Esophagus squamous epithelium (tissue), 5 donors: ENCODE data around the gene AP1S3. TPM values are rescaled to one million over a fixed set of nuclear protein-coding genes. Genes with fewer than 3 reads are reported as not detected.
"Not testable (repeated sequence)": the region's sequence is repeated elsewhere in the genome, so short reads cannot be mapped to it uniquely, and the experiment has no call there.

Source experiments
- DNase-seq: peaks from one replicate; lab custom pipeline; 2025; lab: John Stamatoyannopoulos, UW
- H3K27ac ChIP-seq, 4 donors: fragments of 200-600 bp; sonication (generic); one replicate each; pipeline ENCODE4 v1.5.1; 2016 to 2019; ENCODE audit warnings: mild to moderate bottlenecking in 1 of 4
- H3K27me3 ChIP-seq, 4 donors: fragments of 200-600 bp; sonication (generic); 1 replicate in 3 of 4; 2 replicates in 1 of 4; pipeline versions ENCODE4 v1.5.1 to v1.6.0; 2017 to 2021; ENCODE audit warnings: antibody characterized with exemption in 1 of 4
- H3K36me3 ChIP-seq, 3 donors: fragments of 200-600 bp; sonication (generic); one replicate each; pipeline ENCODE4 v1.5.1; 2016 to 2019
- H3K4me1 ChIP-seq, 3 donors: fragments of 200-600 bp; sonication (generic); one replicate each; pipeline ENCODE4 v1.5.1; 2017 to 2019
- H3K4me3 ChIP-seq, 4 donors: fragments of 200-600 bp; sonication (generic); 1 replicate in 3 of 4; 2 replicates in 1 of 4; pipeline ENCODE4 v1.5.1; 2016 to 2019; ENCODE audit warnings: mild to moderate bottlenecking in 2 of 4, moderate library complexity in 1 of 4
- H3K9me3 ChIP-seq, 3 donors: fragments of 200-600 bp; sonication (generic); one replicate each; pipeline ENCODE4 v1.5.1; 2016 to 2019
- POLR2A ChIP-seq, 4 donors: fragments of 450-650 bp; IDR thresholded peaks; one replicate each; pipeline ENCODE4 v1.6.1; 2017; ENCODE audit warnings: antibody characterized with exemption in 4 of 4, mild to moderate bottlenecking in 4 of 4, moderate library complexity in 3 of 4
- WGBS, 2 donors: methylation state at CpG; one replicate each; pipeline ENCODE4 v1.1.5; 2018; 5-methylcytosine and 5-hydroxymethylcytosine counted together
- intact Hi-C: fragments of 100-400 bp; cut with DNase I; formaldehyde crosslinking; loops from one replicate; pipeline ENCODE4 v1.15.0; 2022
- total RNA-seq, 4 donors: library from RNA; depleted of rRNA; stranded (reverse); fragments of >200 nt; gene quantifications; one replicate each; pipeline ENCODE4 v1.1.0, GENCODE V29; 2016
- TF ChIP-seq, protein P1 (sequence below), 6 experiments: fragments of 450-650 bp in 4 of 6; fragments of 200-600 bp in 2 of 6; sonication (generic) in 2 of 6; IDR thresholded peaks; one replicate each; pipeline ENCODE4 v1.5.1; 2016 to 2019; ENCODE audit warnings: antibody characterized with exemption in 6 of 6, mild to moderate bottlenecking in 4 of 6, moderate library complexity in 4 of 6
- donor health status: DM: yes; HTN: yes; CAD: no.

AP1S3 gene
- total RNA-seq, 4 donors from 2014 or later: 11.3 to 27.4 (median 15.6) TPM

GRCh38 chr2:223789423-223789822 lies 48.0 kb downstream of the AP1S3 start:
- intact Hi-C loops: no loop called here
- TF ChIP-seq, protein P1, sequence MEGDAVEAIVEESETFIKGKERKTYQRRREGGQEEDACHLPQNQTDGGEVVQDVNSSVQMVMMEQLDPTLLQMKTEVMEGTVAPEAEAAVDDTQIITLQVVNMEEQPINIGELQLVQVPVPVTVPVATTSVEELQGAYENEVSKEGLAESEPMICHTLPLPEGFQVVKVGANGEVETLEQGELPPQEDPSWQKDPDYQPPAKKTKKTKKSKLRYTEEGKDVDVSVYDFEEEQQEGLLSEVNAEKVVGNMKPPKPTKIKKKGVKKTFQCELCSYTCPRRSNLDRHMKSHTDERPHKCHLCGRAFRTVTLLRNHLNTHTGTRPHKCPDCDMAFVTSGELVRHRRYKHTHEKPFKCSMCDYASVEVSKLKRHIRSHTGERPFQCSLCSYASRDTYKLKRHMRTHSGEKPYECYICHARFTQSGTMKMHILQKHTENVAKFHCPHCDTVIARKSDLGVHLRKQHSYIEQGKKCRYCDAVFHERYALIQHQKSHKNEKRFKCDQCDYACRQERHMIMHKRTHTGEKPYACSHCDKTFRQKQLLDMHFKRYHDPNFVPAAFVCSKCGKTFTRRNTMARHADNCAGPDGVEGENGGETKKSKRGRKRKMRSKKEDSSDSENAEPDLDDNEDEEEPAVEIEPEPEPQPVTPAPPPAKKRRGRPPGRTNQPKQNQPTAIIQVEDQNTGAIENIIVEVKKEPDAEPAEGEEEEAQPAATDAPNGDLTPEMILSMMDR (IDR thresholded peaks at IDR 0.05): no peak
- TF ChIP-seq POLR2A (IDR thresholded peaks at IDR 0.05): no peak
- DNase-seq: no peak
- 96 to 97% methylated on average over 5 to 6 of the region's 6 CpGs for WGBS, 2 donors
- Histone ChIP-seq H3K4me3 (no peak overlapping the region), H3K36me3 (no peaks in the 10 kb centered on the region), H3K27me3 (no peaks in the 10 kb centered on the region), H3K27ac (no peak overlapping the region), H3K9me3 (no peaks in the 10 kb centered on the region), H3K4me1 (no peaks in the 10 kb centered on the region)

DNA sequence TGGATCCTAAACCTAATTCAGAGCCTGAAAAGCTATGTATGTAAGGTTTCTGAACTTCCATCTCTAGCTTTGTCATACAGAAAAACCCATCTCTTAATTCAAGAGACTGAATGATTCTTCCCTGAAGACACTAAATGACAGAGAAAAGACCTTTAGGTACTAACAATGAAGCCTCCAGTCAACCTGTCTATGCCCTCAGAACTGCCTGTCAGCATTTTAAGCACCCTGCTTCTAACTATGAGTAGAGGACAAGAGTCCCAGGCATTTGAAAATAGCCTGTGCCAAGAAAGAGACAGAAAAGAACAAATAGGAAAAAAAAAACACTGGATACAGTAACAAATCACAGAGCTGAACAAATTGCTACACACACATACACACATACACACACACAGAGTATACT lies 48.6 kb downstream of the AP1S3 start:
- TF ChIP-seq, protein P1 (IDR thresholded peaks at IDR 0.05): no peak
- TF ChIP-seq POLR2A (IDR thresholded peaks at IDR 0.05): no peak
- intact Hi-C loops: no loop called here

GRCh38 chr2:223788106-223788505 lies 49.3 kb downstream of the AP1S3 start:
- H3K9me3 ChIP-seq, intact Hi-C loops, H3K27ac ChIP-seq, H3K36me3 ChIP-seq, H3K4me1 ChIP-seq, H3K4me3 ChIP-seq, DNase-seq, H3K27me3 ChIP-seq: not testable (repeated sequence)
- 57 to 93% methylated on average over 1 to 5 of the region's 10 CpGs for WGBS, 2 donors

More for the DNA sequence above, 48.6 kb downstream of the AP1S3 start:
- Histone ChIP-seq H3K27me3 (no peaks in the 10 kb centered on the region), H3K4me1 (no peaks in the 10 kb centered on the region), H3K4me3 (no peak overlapping the region), H3K36me3 (no peaks in the 10 kb centered on the region), H3K9me3 (no peaks in the 10 kb centered on the region), H3K27ac (no peak overlapping the region)
- no peak for DNase-seq

- Histone ChIP-seq H3K4me1 (no peaks in the 10 kb centered on the region), H3K36me3 (no peaks in the 10 kb centered on the region), H3K4me3 (no peak overlapping the region), H3K9me3 (no peaks in the 10 kb centered on the region), H3K27ac (no peak overlapping the region), H3K27me3 (no peaks in the 10 kb centered on the region)
- no peak for TF ChIP-seq POLR2A (IDR thresholded peaks at IDR 0.05)
- TF ChIP-seq, protein P1 (IDR thresholded peaks at IDR 0.05): no peak
- no peak for DNase-seq
- WGBS, 2 donors: 79 to 84% methylated on average over 2 of the region's 2 CpGs
- intact Hi-C loops: no loop called here
These were observed 50.0 kb downstream of the AP1S3 start for GRCh38 chr2:223787358-223787757.

- intact Hi-C loops: no loop called here
- Histone ChIP-seq H3K27me3 (no peaks in the 10 kb centered on the region), H3K36me3 (no peaks in the 10 kb centered on the region), H3K9me3 (no peaks in the 10 kb centered on the region), H3K4me1 (no peaks in the 10 kb centered on the region), H3K27ac (no peak overlapping the region), H3K4me3 (no peak overlapping the region)
- 86 to 89% methylated on average over 4 of the region's 4 CpGs for WGBS, 2 donors
- TF ChIP-seq, protein P1 (IDR thresholded peaks at IDR 0.05): no peak
- TF ChIP-seq POLR2A (IDR thresholded peaks at IDR 0.05): no peak
- DNase-seq: no peak
These were observed 50.4 kb downstream of the AP1S3 start for GRCh38 chr2:223786943-223787342.

GRCh38 chr2:223786236-223786635 lies 51.1 kb downstream of the AP1S3 start:
- H3K36me3 ChIP-seq: no peaks in the 10 kb centered on the region
- intact Hi-C loops: no loop called here
- no peak for TF ChIP-seq POLR2A (IDR thresholded peaks at IDR 0.05)
- TF ChIP-seq, protein P1 (IDR thresholded peaks at IDR 0.05): no peak
- no peaks in the 10 kb centered on the region for H3K27me3 ChIP-seq
- WGBS, 2 donors: 71 to 72% methylated on average over 5 of the region's 5 CpGs
- no peak for DNase-seq
- no peak overlapping the region for H3K27ac ChIP-seq
- H3K4me3 ChIP-seq: no peak overlapping the region
- no peaks in the 10 kb centered on the region for H3K4me1 ChIP-seq
- no peaks in the 10 kb centered on the region for H3K9me3 ChIP-seq
